ENCODE data around the gene WDR18.

DNA sequence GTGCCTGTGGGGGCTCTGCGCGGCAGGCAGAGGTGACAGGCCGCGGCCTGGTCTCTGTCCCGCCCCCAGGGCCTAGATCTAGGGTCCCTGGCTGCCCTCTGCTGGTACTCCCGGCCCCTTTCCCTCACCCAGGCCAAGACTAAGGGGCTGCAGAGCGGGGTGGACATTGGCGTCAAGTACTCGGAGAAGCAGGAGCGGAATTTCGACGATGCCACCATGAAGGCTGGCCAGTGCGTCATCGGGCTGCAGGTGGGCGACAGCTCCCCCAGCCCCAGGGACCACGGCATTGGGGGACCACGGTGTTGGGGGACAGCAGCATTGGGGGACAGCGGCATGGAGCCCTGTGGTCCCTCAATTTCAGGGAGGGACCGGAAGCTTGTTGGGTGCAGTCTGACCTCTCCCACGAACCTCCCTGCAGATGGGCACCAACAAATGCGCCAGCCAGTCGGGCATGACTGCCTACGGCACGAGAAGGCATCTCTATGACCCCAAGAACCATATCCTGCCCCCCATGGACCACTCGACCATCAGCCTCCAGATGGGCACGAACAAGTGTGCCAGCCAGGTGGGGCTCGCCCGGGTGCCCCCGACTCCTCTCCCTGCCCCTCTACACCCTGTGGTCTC lies 52.0 kb downstream of the WDR18 start:
- no peak for TF ChIP-seq POLR2AphosphoS5 (IDR thresholded peaks at IDR 0.05; ENCODE audit: borderline replicate concordance, low read depth, low read length)
- TF ChIP-seq EZH2 (IDR thresholded peaks at IDR 0.05) = no peak
- no peak for TF ChIP-seq FOXP2 (optimal IDR thresholded peaks at IDR 0.05; ENCODE audit: control extremely low read depth, extremely low read length, insufficient read depth)

All from SK-N-MC (cell line).